ENCODE measurements around the gene LIM2.

LIM2 gene

GRCh38 chr19:51396175-51396574 lies 8.4 kb upstream of the LIM2 start:
- DNase-seq (ENCODE audit: low spot score) = no peak

- peak; percentile 96 for DNase-seq (ENCODE audit: low spot score)
Measured at GRCh38 chr19:51394050-51394836, 6.5 kb upstream of the LIM2 start.

- no peak for DNase-seq (ENCODE audit: low spot score)
Measured at GRCh38 chr19:51392701-51393100, 4.9 kb upstream of the LIM2 start.

- no peak for DNase-seq (ENCODE audit: low spot score)
Measured at GRCh38 chr19:51391073-51391611, 3.4 kb upstream of the LIM2 start.

- no peak for DNase-seq (ENCODE audit: low spot score)
Measured at GRCh38 chr19:51389143-51389542, 1.4 kb upstream of the LIM2 start.

- no peak for DNase-seq (ENCODE audit: low spot score)
Measured at GRCh38 chr19:51386882-51387520, 773 bp downstream of the LIM2 start.

- no peak for DNase-seq (ENCODE audit: low spot score)
Measured at GRCh38 chr19:51382004-51382403, 5.8 kb downstream of the LIM2 start.

GRCh38 chr19:51380379-51380778 lies 7.4 kb downstream of the LIM2 start:
- DNase-seq (ENCODE audit: low spot score) = no peak

- no peak for DNase-seq (ENCODE audit: low spot score)
Measured at GRCh38 chr19:51377422-51377821, 10.4 kb downstream of the LIM2 start.

GRCh38 chr19:51375504-51376221 lies 12.1 kb downstream of the LIM2 start:
- DNase-seq (ENCODE audit: low spot score) = no peak

GRCh38 chr19:51372649-51373504 lies 14.9 kb downstream of the LIM2 start, which contains the start of gene NKG7:
TSS of gene NKG7 (minus strand) at chr19:51372654. CDS start at chr19:51372535, 119 bp downstream.
- no peak for DNase-seq (ENCODE audit: low spot score)

GRCh38 chr19:51372021-51372648 lies 15.6 kb downstream of the LIM2 start:
- no peak for DNase-seq (ENCODE audit: low spot score)

- no peak for DNase-seq (ENCODE audit: low spot score)
Measured at GRCh38 chr19:51371186-51371690, 16.5 kb downstream of the LIM2 start.

- no peak for DNase-seq (ENCODE audit: low spot score)
Measured at GRCh38 chr19:51370230-51370629, 17.5 kb downstream of the LIM2 start.

GRCh38 chr19:51368366-51369282 lies 19.1 kb downstream of the LIM2 start, which contains the start of gene CLDND2:
TSS of gene CLDND2 (minus strand) at chr19:51369003. CDS start at chr19:51368577, 426 bp downstream.
- DNase-seq (ENCODE audit: low spot score) = no peak

- DNase-seq (ENCODE audit: low spot score) = peak; percentile 97
Measured at GRCh38 chr19:51367565-51368365, 20.0 kb downstream of the LIM2 start.

GRCh38 chr19:51367255-51367564 lies 20.6 kb downstream of the LIM2 start:
- no peak for DNase-seq (ENCODE audit: low spot score)

- peak; percentile 98 for DNase-seq (ENCODE audit: low spot score)
Measured at GRCh38 chr19:51366389-51367254, 21.2 kb downstream of the LIM2 start.

Measured in putamen (tissue), 1 donor.